Upper lobe of left lung (tissue), 6 donors: Measurements from ENCODE around the gene FCRL6. TPM values are rescaled to one million over a fixed set of nuclear protein-coding genes. Genes with fewer than 3 reads are reported as not detected.

Experiments used
- ATAC-seq, 2 donors: fragments of 200-7000 bp; cut with Tn5 transposase; one replicate each; pipeline ENCODE4 v1.9.1; 2022; ENCODE audit warnings: mild to moderate bottlenecking in 2 of 2, moderate library complexity in 2 of 2; ENCODE audit not compliant: low FRiP score in 2 of 2
- DNase-seq, 2 donors: peaks; one replicate each; pipeline ENCODE4 v3.0.0-alpha.2; 2019 to 2020
- H3K27ac ChIP-seq, 4 donors: fragments of 200-600 bp; sonication (generic); one replicate each; pipeline ENCODE4 v1.5.1; 2016 to 2019
- H3K27me3 ChIP-seq, 4 donors: fragments of 200-600 bp; sonication (generic); one replicate each; pipeline ENCODE4 v1.5.1; 2017 to 2019
- H3K36me3 ChIP-seq, 4 donors: fragments of 200-600 bp; sonication (generic); one replicate each; pipeline ENCODE4 v1.5.1; 2016 to 2019
- H3K4me1 ChIP-seq, 4 donors: fragments of 200-600 bp; sonication (generic); one replicate each; pipeline ENCODE4 v1.5.1; 2018 to 2019
- H3K4me3 ChIP-seq, 4 donors: fragments of 200-600 bp; sonication (generic); one replicate each; pipeline ENCODE4 v1.5.1; 2017 to 2019; ENCODE audit warnings: mild to moderate bottlenecking in 2 of 4, moderate library complexity in 1 of 4
- H3K9me3 ChIP-seq, 4 donors: fragments of 200-600 bp; sonication (generic); one replicate each; pipeline ENCODE4 v1.5.1; 2018 to 2019
- EP300 ChIP-seq, 4 donors: sonication (generic); formaldehyde crosslinking; IDR thresholded peaks; one replicate each; pipeline ENCODE4 v1.5.1; 2017; ENCODE audit warnings: antibody characterized with exemption in 4 of 4, control low read depth in 2 of 4
- POLR2A ChIP-seq, 4 donors: fragments of 450-650 bp; IDR thresholded peaks; one replicate each; pipeline ENCODE4 v1.5.1; 2016 to 2017; ENCODE audit warnings: antibody characterized with exemption in 4 of 4, mild to moderate bottlenecking in 2 of 4
- POLR2AphosphoS5 ChIP-seq, 2 donors: sonication (generic); formaldehyde crosslinking; IDR thresholded peaks; one replicate each; pipeline ENCODE4 v1.5.1; 2017; ENCODE audit warnings: antibody characterized with exemption in 2 of 2
- WGBS, 2 donors: methylation state at CpG; one replicate each; pipeline ENCODE4 v1.1.5; 2017 to 2018; 5-methylcytosine and 5-hydroxymethylcytosine counted together
- total RNA-seq, 6 donors: library from RNA; depleted of rRNA in 4 of 6; stranded (reverse); fragments of >200 nt in 4 of 6; gene quantifications; one replicate each; pipeline versions ENCODE4 v1.1.0 to v1.2.1, GENCODE V29; 2016 to 2021
- TF ChIP-seq, protein P1 (sequence below), 6 experiments: fragments of 450-650 bp in 4 of 6; fragments of 200-600 bp in 2 of 6; sonication (generic) in 2 of 6; IDR thresholded peaks; one replicate each; pipeline ENCODE4 v1.5.1; 2016 to 2019; ENCODE audit warnings: antibody characterized with exemption in 6 of 6
- donor health status: DM: no; HTN: no; CAD: no; lungs with moderate emphysema.
- donor health status: DM: no; HTN: yes; CAD: no; lungs with severe emphysema.

Gene FCRL6
- total RNA-seq, 6 donors from 2014 or later, result 1.8 to 5.2 (median 3.0) TPM

DNA sequence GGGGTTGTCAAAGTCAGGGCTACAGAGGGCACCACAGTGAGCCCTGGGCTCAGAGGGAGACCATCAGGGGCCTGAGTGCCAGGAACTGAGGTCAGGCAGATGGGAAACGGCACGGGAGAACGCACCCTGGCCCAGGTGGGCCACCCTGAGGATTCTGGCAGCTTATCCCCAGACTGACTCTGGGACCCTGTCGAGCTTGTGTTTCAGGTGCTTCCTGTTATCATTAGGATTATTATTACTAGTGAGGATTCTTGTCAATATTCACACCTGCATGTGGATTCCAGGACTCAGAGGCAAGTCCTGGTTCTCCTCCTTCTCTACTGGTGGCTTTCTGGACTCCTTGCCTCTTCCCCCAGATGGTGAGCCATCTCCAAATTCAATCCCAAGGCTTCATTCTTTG is 45.1 kb downstream of the FCRL6 start:
- 64 to 75% methylated on average over 4 of the region's 4 CpGs for WGBS, 2 donors
- Histone ChIP-seq H3K4me3 (no peak overlapping the region), H3K27me3 (no peaks in the 10 kb centered on the region), H3K9me3 (no peaks in the 10 kb centered on the region), H3K4me1 (peaks cover 0 to 8% (median 2%) of the 10 kb centered on the region in 4 donors), H3K36me3 (no peaks in the 10 kb centered on the region), H3K27ac (no peak overlapping the region)
- no peak for TF ChIP-seq EP300 (IDR thresholded peaks at IDR 0.05)
- no peak for TF ChIP-seq POLR2AphosphoS5 (IDR thresholded peaks at IDR 0.05)
- TF ChIP-seq, protein P1, sequence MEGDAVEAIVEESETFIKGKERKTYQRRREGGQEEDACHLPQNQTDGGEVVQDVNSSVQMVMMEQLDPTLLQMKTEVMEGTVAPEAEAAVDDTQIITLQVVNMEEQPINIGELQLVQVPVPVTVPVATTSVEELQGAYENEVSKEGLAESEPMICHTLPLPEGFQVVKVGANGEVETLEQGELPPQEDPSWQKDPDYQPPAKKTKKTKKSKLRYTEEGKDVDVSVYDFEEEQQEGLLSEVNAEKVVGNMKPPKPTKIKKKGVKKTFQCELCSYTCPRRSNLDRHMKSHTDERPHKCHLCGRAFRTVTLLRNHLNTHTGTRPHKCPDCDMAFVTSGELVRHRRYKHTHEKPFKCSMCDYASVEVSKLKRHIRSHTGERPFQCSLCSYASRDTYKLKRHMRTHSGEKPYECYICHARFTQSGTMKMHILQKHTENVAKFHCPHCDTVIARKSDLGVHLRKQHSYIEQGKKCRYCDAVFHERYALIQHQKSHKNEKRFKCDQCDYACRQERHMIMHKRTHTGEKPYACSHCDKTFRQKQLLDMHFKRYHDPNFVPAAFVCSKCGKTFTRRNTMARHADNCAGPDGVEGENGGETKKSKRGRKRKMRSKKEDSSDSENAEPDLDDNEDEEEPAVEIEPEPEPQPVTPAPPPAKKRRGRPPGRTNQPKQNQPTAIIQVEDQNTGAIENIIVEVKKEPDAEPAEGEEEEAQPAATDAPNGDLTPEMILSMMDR (IDR thresholded peaks at IDR 0.05), result no peak
- TF ChIP-seq POLR2A (IDR thresholded peaks at IDR 0.05), result no peak
- DNase-seq (no peak), ATAC-seq (no peak)

DNA sequence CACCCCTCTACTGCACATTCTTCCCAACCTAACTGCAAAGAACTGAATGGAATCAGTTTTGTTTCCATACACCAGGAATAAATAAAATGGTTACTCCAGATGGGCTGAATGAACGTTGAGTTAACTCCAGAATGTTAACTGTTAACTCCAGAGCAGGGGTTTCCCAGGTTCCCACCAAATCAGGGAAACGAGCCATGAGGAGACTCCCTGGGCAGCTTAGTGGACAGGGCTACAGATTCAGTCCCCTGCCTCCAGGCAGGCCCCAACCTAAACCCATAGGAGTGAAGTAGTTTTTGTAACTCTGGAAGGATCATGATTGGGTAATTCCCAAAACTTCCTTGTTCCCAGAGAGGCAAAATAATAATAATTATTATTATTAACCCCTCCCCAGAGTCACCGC is 46.2 kb downstream of the FCRL6 start:
- 43 to 72% methylated on average over 3 of the region's 3 CpGs for WGBS, 2 donors

DNA sequence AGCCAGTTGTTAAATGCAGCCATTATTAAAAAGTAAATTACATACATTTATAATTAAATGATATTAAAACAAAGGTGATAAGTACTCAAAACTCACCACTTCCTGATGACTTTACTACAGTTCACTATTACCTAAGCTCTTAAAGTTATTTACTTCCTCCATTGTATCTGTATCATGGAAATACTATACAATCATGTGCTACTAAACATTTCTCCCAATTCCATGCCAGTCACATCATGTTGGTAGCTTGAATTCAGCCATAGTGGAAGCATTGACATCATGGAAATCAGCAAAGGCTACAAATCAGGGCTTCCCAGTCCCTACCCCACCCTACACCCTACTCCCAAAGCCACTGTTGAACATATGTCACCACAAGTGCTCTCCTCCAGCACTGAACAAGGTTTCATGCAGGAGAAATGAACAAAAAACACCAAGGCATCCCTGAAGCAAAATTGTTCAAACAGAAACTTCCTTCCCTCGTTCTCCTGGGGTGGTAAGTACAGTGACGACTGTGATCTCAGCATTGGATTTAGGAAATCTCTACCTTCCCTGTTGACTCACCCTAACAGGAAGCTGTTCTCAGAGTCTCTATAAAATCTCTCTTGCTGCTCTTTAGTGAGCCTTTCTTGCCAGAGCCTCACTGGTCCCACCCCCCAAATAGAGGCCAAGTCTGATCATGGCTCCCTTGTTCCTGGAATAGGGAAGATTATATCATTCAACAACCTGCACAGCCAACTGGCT is 47.6 kb downstream of the FCRL6 start:
- Histone ChIP-seq H3K27ac (no peak overlapping the region), H3K27me3 (no peaks in the 10 kb centered on the region), H3K4me3 (no peak overlapping the region), H3K4me1 (peaks cover 10 to 17% (median 13%) of the 10 kb centered on the region in 4 donors), H3K9me3 (no peaks in the 10 kb centered on the region), H3K36me3 (no peaks in the 10 kb centered on the region)
- ATAC-seq (no peak), DNase-seq (no peak)
- 39 to 45% methylated on average over 2 of the region's 2 CpGs for WGBS, 2 donors
- TF ChIP-seq EP300 (IDR thresholded peaks at IDR 0.05) (no peak), POLR2A (IDR thresholded peaks at IDR 0.05) (no peak), POLR2AphosphoS5 (IDR thresholded peaks at IDR 0.05) (no peak)
- TF ChIP-seq, protein P1 (IDR thresholded peaks at IDR 0.05), result no peak

More for the DNA sequence above, 46.2 kb downstream of the FCRL6 start:
- Histone ChIP-seq H3K36me3 (no peaks in the 10 kb centered on the region), H3K4me3 (no peak overlapping the region), H3K27ac (no peak overlapping the region), H3K27me3 (no peaks in the 10 kb centered on the region), H3K4me1 (peaks cover 2 to 8% (median 5%) of the 10 kb centered on the region in 4 donors), H3K9me3 (no peaks in the 10 kb centered on the region)
- ATAC-seq (no peak), DNase-seq (no peak)
- TF ChIP-seq, protein P1 (IDR thresholded peaks at IDR 0.05), result no peak
- no peak for TF ChIP-seq EP300 (IDR thresholded peaks at IDR 0.05)
- no peak for TF ChIP-seq POLR2A (IDR thresholded peaks at IDR 0.05)
- no peak for TF ChIP-seq POLR2AphosphoS5 (IDR thresholded peaks at IDR 0.05)

DNA sequence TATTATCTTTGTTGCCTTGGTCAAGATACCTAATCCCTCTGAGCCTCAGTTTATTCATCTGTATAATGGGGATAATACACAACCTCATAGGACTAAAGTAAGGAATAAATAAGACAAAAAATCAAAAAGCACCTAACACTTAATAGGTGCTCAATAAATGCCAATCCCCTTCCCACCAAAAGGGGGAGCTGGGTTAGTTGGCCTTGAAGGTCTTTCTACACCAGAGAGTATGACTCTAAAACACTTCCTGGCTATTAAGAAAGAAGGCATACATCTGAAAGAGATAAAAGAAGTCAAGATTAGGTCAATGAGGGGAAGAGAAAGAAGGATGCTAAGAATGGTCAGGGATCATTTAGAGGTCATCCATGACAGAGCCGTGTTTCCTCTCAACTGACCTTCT is 49.2 kb downstream of the FCRL6 start:
- no peaks in the 10 kb centered on the region for H3K27me3 ChIP-seq
- no peak for DNase-seq
- no peak for ATAC-seq
- no peaks in the 10 kb centered on the region for H3K9me3 ChIP-seq
- WGBS, 2 donors, result 78 to 80% methylated on average over 1 of the region's 1 CpG
- peaks cover 18 to 27% (median 19%) of the 10 kb centered on the region in 4 donors for H3K4me1 ChIP-seq
- H3K27ac ChIP-seq, result no peak overlapping the region
- no peak overlapping the region for H3K4me3 ChIP-seq
- TF ChIP-seq, protein P1 (IDR thresholded peaks at IDR 0.05), result no peak
- TF ChIP-seq EP300 (IDR thresholded peaks at IDR 0.05) (no peak), POLR2A (IDR thresholded peaks at IDR 0.05) (no peak), POLR2AphosphoS5 (IDR thresholded peaks at IDR 0.05) (no peak)
- H3K36me3 ChIP-seq, result no peaks in the 10 kb centered on the region
